Measurements from ENCODE around the gene EXPH5.
"Not testable (repeated sequence)": the region's sequence is repeated elsewhere in the genome, so short reads cannot be mapped to it uniquely, and the experiment has no call there.

Gene EXPH5

DNA sequence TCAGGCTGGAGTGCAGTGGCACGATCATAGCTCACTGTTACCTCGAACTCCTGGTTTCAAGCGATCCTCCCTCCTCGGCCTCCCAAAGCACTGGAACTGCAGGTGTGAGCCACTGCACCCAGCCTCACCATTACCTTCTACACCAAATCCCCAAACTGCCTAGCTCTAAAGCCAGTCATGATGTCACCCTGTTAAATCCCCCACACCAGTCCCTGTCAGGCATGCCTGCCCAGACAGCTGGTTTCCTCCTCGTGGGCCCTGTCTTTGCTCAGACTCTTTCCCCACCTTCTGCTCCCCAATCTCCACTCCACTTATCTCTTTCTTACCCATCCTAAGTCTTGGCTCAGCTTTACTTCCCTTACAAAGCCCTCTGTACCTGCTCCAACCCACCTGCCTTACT is 12.5 kb upstream of the EXPH5 start:
- DNase-seq (ENCODE audit: low read depth), result no peak
- H3K4me3 ChIP-seq (ENCODE audit: low read depth, low read length), result no peak overlapping the region
- TF ChIP-seq, protein P1, sequence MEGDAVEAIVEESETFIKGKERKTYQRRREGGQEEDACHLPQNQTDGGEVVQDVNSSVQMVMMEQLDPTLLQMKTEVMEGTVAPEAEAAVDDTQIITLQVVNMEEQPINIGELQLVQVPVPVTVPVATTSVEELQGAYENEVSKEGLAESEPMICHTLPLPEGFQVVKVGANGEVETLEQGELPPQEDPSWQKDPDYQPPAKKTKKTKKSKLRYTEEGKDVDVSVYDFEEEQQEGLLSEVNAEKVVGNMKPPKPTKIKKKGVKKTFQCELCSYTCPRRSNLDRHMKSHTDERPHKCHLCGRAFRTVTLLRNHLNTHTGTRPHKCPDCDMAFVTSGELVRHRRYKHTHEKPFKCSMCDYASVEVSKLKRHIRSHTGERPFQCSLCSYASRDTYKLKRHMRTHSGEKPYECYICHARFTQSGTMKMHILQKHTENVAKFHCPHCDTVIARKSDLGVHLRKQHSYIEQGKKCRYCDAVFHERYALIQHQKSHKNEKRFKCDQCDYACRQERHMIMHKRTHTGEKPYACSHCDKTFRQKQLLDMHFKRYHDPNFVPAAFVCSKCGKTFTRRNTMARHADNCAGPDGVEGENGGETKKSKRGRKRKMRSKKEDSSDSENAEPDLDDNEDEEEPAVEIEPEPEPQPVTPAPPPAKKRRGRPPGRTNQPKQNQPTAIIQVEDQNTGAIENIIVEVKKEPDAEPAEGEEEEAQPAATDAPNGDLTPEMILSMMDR (IDR thresholded peaks at IDR 0.05; ENCODE audit: insufficient read depth, low read depth, low read length, missing control alignments), result no peak

GRCh38 chr11:108602818-108603217 is 9.2 kb upstream of the EXPH5 start:
- H3K4me3 ChIP-seq (ENCODE audit: low read depth, low read length); DNase-seq (ENCODE audit: low read depth): not testable (repeated sequence)

DNA sequence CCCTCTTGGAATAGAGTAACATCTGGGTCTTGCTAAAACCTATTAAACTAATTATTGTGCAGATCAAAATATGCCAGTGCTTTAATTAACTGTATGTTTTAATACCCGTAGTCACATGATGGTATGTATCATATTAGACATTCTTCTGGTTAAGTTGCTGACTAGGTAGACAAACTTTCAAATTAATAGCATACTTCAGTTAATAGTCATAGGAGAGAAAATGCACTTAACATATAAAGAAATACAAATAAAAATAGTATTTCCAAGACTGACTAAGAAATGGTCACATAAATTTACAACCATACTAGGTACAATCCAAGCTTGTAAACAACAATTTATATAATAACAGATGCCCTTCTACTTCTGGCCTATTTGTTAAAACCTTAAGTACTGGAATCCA is 7.6 kb upstream of the EXPH5 start:
- TF ChIP-seq, protein P1 (IDR thresholded peaks at IDR 0.05; ENCODE audit: insufficient read depth, low read depth, low read length, missing control alignments), result no peak
- no peak for DNase-seq (ENCODE audit: low read depth)
- H3K4me3 ChIP-seq (ENCODE audit: low read depth, low read length), result no peak overlapping the region

DNA sequence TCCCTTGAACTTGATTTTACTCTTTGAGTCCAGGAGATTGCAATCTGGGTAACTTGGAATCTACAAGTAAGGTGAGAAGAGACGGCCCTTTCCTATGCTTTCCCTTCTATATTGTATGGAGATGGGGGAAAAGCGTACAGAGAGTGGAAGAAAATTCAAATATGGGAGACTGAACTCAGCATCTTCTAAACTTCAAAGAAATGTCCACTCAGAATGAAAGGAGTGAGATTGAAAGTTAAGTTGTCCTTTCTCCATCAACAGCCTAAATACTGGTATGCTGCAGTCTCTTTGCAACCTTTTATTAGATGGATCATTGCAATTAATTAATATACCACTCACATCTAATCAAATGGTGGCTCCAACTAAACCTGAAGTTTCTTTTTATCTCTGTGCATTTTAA is 6.4 kb upstream of the EXPH5 start:
- DNase-seq (ENCODE audit: low read depth), result no peak
- no peak overlapping the region for H3K4me3 ChIP-seq (ENCODE audit: low read depth, low read length)
- TF ChIP-seq, protein P1 (IDR thresholded peaks at IDR 0.05; ENCODE audit: insufficient read depth, low read depth, low read length, missing control alignments), result no peak

- TF ChIP-seq, protein P1 (IDR thresholded peaks at IDR 0.05; ENCODE audit: insufficient read depth, low read depth, low read length, missing control alignments), result no peak
- H3K4me3 ChIP-seq (ENCODE audit: low read depth, low read length), result no peak overlapping the region
- DNase-seq (ENCODE audit: low read depth), result no peak
These were observed 4.3 kb upstream of the EXPH5 start for GRCh38 chr11:108597736-108598355.

DNA sequence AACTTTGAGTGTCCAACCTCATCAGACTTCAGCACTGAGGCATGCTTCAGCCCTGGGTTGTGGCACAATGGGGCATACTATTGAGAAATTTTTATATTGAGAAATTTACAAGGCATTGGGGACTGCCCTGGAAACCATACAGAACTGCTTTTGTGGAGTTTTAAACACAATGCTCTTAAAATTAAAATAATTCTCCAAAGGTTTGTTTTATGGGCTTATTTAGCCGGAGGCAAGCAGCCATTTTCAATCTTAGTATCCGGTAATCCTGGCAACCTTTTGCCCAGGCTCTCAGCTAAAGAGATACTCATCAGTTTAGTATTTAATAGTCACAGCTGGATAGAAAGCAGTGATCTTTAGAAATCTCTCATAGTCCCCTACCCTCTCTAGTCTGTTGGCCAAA is 3.1 kb upstream of the EXPH5 start:
- no peak for DNase-seq (ENCODE audit: low read depth)
- TF ChIP-seq, protein P1 (IDR thresholded peaks at IDR 0.05; ENCODE audit: insufficient read depth, low read depth, low read length, missing control alignments), result no peak
- no peak overlapping the region for H3K4me3 ChIP-seq (ENCODE audit: low read depth, low read length)

DNA sequence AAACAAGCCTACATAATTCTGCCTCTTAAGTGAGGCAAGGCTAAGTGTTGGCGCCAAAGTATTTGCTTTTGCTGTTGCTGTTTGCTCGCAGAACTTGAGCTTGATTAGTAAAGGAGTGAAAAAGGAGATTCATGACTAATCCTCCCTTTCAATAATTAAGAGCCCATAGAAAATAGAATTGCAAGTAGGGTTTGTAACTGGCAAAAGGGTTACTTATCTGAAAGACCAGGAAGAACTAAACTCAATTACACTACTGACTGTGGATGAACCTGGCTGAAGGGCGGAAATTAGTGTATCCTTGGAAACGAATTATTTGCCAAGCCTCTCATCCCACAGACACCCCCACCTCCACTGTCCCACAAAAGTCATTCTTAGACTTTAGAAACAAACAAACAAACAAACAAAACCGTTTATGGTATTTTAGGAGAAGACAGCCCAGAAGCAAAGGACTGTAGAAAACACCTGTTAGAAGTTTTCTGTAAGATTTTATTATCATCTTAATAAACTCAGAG is 411 bp upstream of the EXPH5 start:
- DNase-seq (ENCODE audit: low read depth), result no peak
- TF ChIP-seq, protein P1 (IDR thresholded peaks at IDR 0.05; ENCODE audit: insufficient read depth, low read depth, low read length, missing control alignments), result no peak
- peak overlapping the region; percentile 97 for H3K4me3 ChIP-seq (ENCODE audit: low read depth, low read length)

Measured in GM12865 (cell line).